Mesenchymal stem cell (in vitro differentiated cells and primary cell): ENCODE data around the gene YIF1B.

Source experiments
- DNase-seq: peaks from one replicate; pipeline ENCODE4 v3.0.0-alpha.2; 2013
- H2AFZ ChIP-seq: one replicate; pipeline ENCODE4 v1.6.1; 2013; ENCODE audit warnings: low read depth, mild to moderate bottlenecking, control low read depth, inconsistent platforms, low read length, moderate library complexity
- H2AK5ac ChIP-seq: 2 replicates; pipeline ENCODE4 v1.6.1; 2013; ENCODE audit warnings: low read length, moderate library complexity, mild to moderate bottlenecking, inconsistent platforms; ENCODE audit not compliant: severe bottlenecking
- H2BK120ac ChIP-seq: one replicate; pipeline ENCODE4 v1.6.1; 2013; ENCODE audit warnings: low read depth, mild to moderate bottlenecking, inconsistent platforms, low read length, moderate library complexity
- H2BK12ac ChIP-seq, 2 experiments: one replicate each; pipeline ENCODE4 v1.6.1; 2013; ENCODE audit warnings: inconsistent platforms in 2 of 2, low read length in 2 of 2, mild to moderate bottlenecking in 2 of 2, moderate library complexity in 2 of 2, control low read depth in 1 of 2
- H2BK15ac ChIP-seq: one replicate; pipeline ENCODE4 v1.6.1; 2013; ENCODE audit warnings: mild to moderate bottlenecking, low read depth, inconsistent platforms; ENCODE audit not compliant: poor library complexity, severe bottlenecking
- H2BK5ac ChIP-seq: 2 replicates; pipeline ENCODE4 v1.6.1; 2013; ENCODE audit warnings: low read depth, mild to moderate bottlenecking, low read length, control low read depth, inconsistent platforms; ENCODE audit not compliant: poor library complexity, severe bottlenecking
- H3K14ac ChIP-seq, 2 experiments: one replicate each; pipeline ENCODE4 v1.6.1; 2013; ENCODE audit warnings: inconsistent platforms in 2 of 2, low read length in 2 of 2, control low read depth in 1 of 2, mild to moderate bottlenecking in 1 of 2, moderate library complexity in 1 of 2
- H3K18ac ChIP-seq, 2 experiments: one replicate each; pipeline ENCODE4 v1.6.1; 2013; ENCODE audit warnings: inconsistent platforms in 2 of 2, low read length in 2 of 2, control low read depth in 1 of 2, low read depth in 1 of 2, mild to moderate bottlenecking in 1 of 2
- H3K23ac ChIP-seq, 2 experiments: one replicate each; pipeline ENCODE4 v1.6.1; 2013; ENCODE audit warnings: inconsistent platforms in 2 of 2, low read length in 2 of 2, mild to moderate bottlenecking in 2 of 2, moderate library complexity in 2 of 2, control low read depth in 1 of 2
- H3K27ac ChIP-seq: 2 replicates; pipeline ENCODE4 v1.5.1; 2013; ENCODE audit warnings: mild to moderate bottlenecking, moderate library complexity, low read length, control low read depth, inconsistent platforms; ENCODE audit not compliant: poor library complexity, severe bottlenecking
- H3K27me3 ChIP-seq, 2 experiments: 2 replicates each; pipeline versions ENCODE4 v1.6.1 to v1.7.0; 2013; ENCODE audit warnings: low read length in 2 of 2, mild to moderate bottlenecking in 2 of 2, moderate library complexity in 2 of 2, control low read depth in 1 of 2, inconsistent platforms in 1 of 2; ENCODE audit not compliant: control insufficient read depth in 1 of 2, insufficient read depth in 1 of 2
- H3K36me3 ChIP-seq, 2 experiments: 2 replicates each; pipeline versions ENCODE4 v1.6.1 to v1.7.0; 2013; ENCODE audit warnings: low read length in 2 of 2, control low read depth in 1 of 2, inconsistent platforms in 1 of 2, low read depth in 1 of 2, mild to moderate bottlenecking in 1 of 2; ENCODE audit not compliant: insufficient read depth in 2 of 2, control insufficient read depth in 1 of 2
- H3K4ac ChIP-seq, 2 experiments: one replicate each; pipeline ENCODE4 v1.6.1; 2013; ENCODE audit warnings: inconsistent platforms in 2 of 2, low read length in 2 of 2, mild to moderate bottlenecking in 2 of 2, moderate library complexity in 2 of 2, control low read depth in 1 of 2, low read depth in 1 of 2
- H3K4me1 ChIP-seq: 2 replicates; pipeline ENCODE4 v1.6.1; 2013; ENCODE audit warnings: low read depth, low read length, control low read depth; ENCODE audit not compliant: control insufficient read depth, insufficient read depth
- H3K4me2 ChIP-seq: 2 replicates; pipeline ENCODE4 v1.6.1; 2013; ENCODE audit warnings: low read length, mild to moderate bottlenecking, inconsistent platforms; ENCODE audit not compliant: poor library complexity, severe bottlenecking
- H3K4me3 ChIP-seq, 2 experiments: 2 replicates each; pipeline versions ENCODE4 v1.5.1 to v1.7.0; 2013; ENCODE audit warnings: low read length in 2 of 2, mild to moderate bottlenecking in 2 of 2, control low read depth in 1 of 2, low read depth in 1 of 2; ENCODE audit not compliant: insufficient read depth in 1 of 2
- H3K79me1 ChIP-seq: replicated peaks from 2 replicates; pipeline ENCODE4 v1.6.1; 2013; ENCODE audit warnings: mild to moderate bottlenecking, control low read depth, low read length, inconsistent platforms; ENCODE audit not compliant: poor library complexity, severe bottlenecking
- H3K9ac ChIP-seq: 2 replicates; pipeline ENCODE4 v1.7.0; 2013; ENCODE audit warnings: mild to moderate bottlenecking, low read length, moderate library complexity
- H3K9me3 ChIP-seq: 2 replicates; pipeline ENCODE4 v1.7.0; 2013; ENCODE audit warnings: mild to moderate bottlenecking, low read length; ENCODE audit not compliant: control insufficient read depth
- H4K8ac ChIP-seq: one replicate; pipeline ENCODE4 v1.6.1; 2013; ENCODE audit warnings: inconsistent platforms, mild to moderate bottlenecking, low read length, moderate library complexity
- H4K91ac ChIP-seq: one replicate; pipeline ENCODE4 v1.6.1; 2013; ENCODE audit warnings: mild to moderate bottlenecking, low read length, inconsistent platforms
- WGBS: methylation state at CpG from one replicate; pipeline ENCODE4 v1.1.7; 2013; ENCODE audit warnings: mixed read lengths; 5-methylcytosine and 5-hydroxymethylcytosine counted together

The YIF1B gene

DNA sequence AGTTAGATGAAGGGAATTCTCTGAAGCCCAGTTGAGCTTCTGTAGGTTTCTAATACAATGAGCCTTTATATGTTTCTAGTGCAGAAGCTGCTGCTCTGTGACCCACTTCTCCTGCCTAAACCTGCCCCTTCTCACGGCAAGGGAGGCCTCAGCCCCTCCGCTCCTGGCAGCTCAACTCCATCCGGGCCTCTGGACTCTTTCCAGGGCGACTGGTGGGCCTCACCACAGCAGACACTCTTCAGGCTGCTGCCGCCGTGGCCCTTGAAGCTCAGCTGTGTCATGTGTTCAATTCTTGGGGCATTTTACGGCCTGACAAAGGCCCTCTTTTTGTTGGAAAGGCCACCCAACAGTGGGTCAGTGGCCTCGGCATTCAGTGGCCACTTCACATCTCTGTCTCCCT lies 21.7 kb downstream of the YIF1B start:
- no peak overlapping the region for H2BK120ac ChIP-seq
- no peak overlapping the region for H3K4me2 ChIP-seq
- H3K4ac ChIP-seq: no peak overlapping the region
- H3K9me3 ChIP-seq: no peaks in the 10 kb centered on the region
- H3K18ac ChIP-seq: no peak overlapping the region
- no peak overlapping the region for H4K91ac ChIP-seq
- H2BK5ac ChIP-seq: no peak overlapping the region
- H2BK15ac ChIP-seq: no peak overlapping the region
- no peak overlapping the region for H2AK5ac ChIP-seq
- no peak overlapping the region for H3K27ac ChIP-seq
- peaks cover 0 to 40% of the 10 kb centered on the region in 2 experiments for H3K36me3 ChIP-seq
- no peak for DNase-seq
- no peaks in the 10 kb centered on the region for H3K27me3 ChIP-seq
- H3K9ac ChIP-seq: no peak overlapping the region
- H3K4me1 ChIP-seq: peaks cover 28% of the 10 kb centered on the region
- H2BK12ac ChIP-seq: no peak overlapping the region
- peaks cover 5% of the 10 kb centered on the region for H3K79me1 ChIP-seq
- no peak overlapping the region for H3K14ac ChIP-seq
- H3K23ac ChIP-seq: no peak overlapping the region
- H3K4me3 ChIP-seq: no peak overlapping the region
- H2AFZ ChIP-seq: no peak overlapping the region
- H4K8ac ChIP-seq: no peak overlapping the region
- 87% methylated on average over 8 of the region's 8 CpGs for WGBS

DNA sequence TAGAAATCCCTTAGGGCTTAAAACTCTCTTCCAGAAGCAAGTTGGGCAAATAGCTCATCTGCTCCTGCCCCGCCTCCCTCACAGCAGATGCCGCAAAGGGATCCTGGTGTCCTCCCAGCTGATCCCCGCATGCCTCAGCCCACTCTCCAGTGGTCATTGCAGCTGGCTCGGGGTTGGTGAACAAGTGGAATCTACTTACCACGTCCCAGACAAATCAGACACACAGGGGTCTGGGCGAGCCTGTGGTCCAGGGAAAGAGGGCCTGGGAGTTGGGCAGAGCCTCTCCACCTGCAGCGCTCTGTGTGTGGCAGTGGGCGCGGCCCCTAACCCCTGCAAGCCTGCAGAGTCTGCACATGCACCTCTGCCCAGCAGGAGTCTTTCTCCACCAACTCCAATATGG lies 22.5 kb downstream of the YIF1B start:
- Histone ChIP-seq H2BK5ac (no peak overlapping the region), H4K91ac (peak overlapping the region; percentile 47), H3K9me3 (no peaks in the 10 kb centered on the region), H3K23ac (no peak overlapping the region), H2BK12ac (peak overlapping the region in 1 of 2 experiments; percentile 31), H3K27me3 (no peaks in the 10 kb centered on the region), H3K4me1 (peaks cover 21% of the 10 kb centered on the region), H3K4me3 (no peak overlapping the region), H2BK120ac (no peak overlapping the region), H3K9ac (no peak overlapping the region), H3K4me2 (no peak overlapping the region), H4K8ac (peak overlapping the region; percentile 55), H3K14ac (no peak overlapping the region), H3K4ac (no peak overlapping the region), H2BK15ac (peak overlapping the region; percentile 34), H3K36me3 (peaks cover 0 to 48% of the 10 kb centered on the region in 2 experiments), H3K18ac (no peak overlapping the region), H2AK5ac (no peak overlapping the region), H2AFZ (no peak overlapping the region), H3K79me1 (peaks cover 5% of the 10 kb centered on the region), H3K27ac (no peak overlapping the region)
- DNase-seq: no peak
- 94% methylated on average over 6 of the region's 9 CpGs for WGBS

DNA sequence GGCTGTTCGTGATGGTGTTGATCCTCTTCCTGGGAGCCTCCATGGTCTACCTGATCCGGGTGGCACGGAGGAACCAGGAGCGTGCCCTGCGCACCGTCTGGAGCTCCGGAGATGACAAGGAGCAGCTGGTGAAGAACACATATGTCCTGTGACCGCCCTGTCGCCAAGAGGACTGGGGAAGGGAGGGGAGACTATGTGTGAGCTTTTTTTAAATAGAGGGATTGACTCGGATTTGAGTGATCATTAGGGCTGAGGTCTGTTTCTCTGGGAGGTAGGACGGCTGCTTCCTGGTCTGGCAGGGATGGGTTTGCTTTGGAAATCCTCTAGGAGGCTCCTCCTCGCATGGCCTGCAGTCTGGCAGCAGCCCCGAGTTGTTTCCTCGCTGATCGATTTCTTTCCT lies 23.9 kb downstream of the YIF1B start:
- Histone ChIP-seq H2AK5ac (no peak overlapping the region), H4K91ac (peak overlapping the region; percentile 80), H2BK5ac (no peak overlapping the region), H3K23ac (no peak overlapping the region), H4K8ac (no peak overlapping the region), H3K79me1 (peaks cover 5% of the 10 kb centered on the region), H3K4me3 (no peak overlapping the region), H2BK120ac (no peak overlapping the region), H3K4me1 (peaks cover 21% of the 10 kb centered on the region), H2AFZ (no peak overlapping the region), H3K14ac (peak overlapping the region in 1 of 2 experiments; percentile 19), H3K36me3 (peaks cover 0 to 57% of the 10 kb centered on the region in 2 experiments), H3K27me3 (no peaks in the 10 kb centered on the region), H3K27ac (no peak overlapping the region), H2BK12ac (peak overlapping the region in 1 of 2 experiments; percentile 77), H3K9me3 (no peaks in the 10 kb centered on the region), H2BK15ac (peak overlapping the region; percentile 55), H3K4me2 (no peak overlapping the region), H3K4ac (peak overlapping the region; percentile 26 to 71), H3K18ac (peak overlapping the region; percentile 61 to 71), H3K9ac (peak overlapping the region; percentile 48)
- DNase-seq: no peak
- 86% methylated on average over 15 of the region's 15 CpGs for WGBS

DNA sequence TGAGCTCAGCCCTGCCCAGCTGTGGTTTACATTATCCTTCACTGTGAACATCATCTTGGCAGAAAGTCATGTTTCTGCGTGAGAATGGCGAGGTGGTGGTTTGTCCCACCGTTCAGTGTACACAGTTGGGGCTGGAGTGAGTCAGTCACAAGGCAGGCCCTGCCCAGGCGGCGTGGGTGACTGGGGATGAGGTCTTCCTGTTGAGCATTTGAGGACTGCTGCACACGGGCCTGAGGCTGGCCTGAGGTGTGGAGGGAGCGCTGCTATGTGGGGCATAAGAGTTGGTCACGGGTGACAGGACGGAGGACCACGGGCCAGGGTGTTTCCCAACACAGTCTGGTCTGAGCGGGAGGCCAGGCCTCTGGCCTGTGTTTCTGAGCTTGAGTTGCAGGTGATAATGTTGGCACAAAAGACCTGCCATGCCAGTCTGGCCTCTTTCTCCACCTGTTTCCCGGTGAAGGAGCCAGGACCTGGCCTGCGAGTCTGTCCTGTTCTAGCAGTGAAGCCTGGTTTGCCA lies 25.1 kb downstream of the YIF1B start:
- H3K14ac ChIP-seq: peak overlapping the region in 1 of 2 experiments; percentile 46
- 52% methylated on average over 13 of the region's 13 CpGs for WGBS
- H3K9me3 ChIP-seq: no peaks in the 10 kb centered on the region
- no peaks in the 10 kb centered on the region for H3K27me3 ChIP-seq
- H3K4me3 ChIP-seq: no peak overlapping the region
- no peak overlapping the region for H2BK5ac ChIP-seq
- H2BK15ac ChIP-seq: peak overlapping the region; percentile 66
- H3K4me1 ChIP-seq: peaks cover 25% of the 10 kb centered on the region
- H3K36me3 ChIP-seq: peaks cover 0 to 62% of the 10 kb centered on the region in 2 experiments
- no peak overlapping the region for H3K23ac ChIP-seq
- peak overlapping the region; percentile 71 to 82 for H3K18ac ChIP-seq
- no peak overlapping the region for H2AFZ ChIP-seq
- H3K9ac ChIP-seq: no peak overlapping the region
- H2BK12ac ChIP-seq: peak overlapping the region; percentile 38 to 77
- H4K91ac ChIP-seq: peak overlapping the region; percentile 76
- peak overlapping the region; percentile 38 for H3K27ac ChIP-seq
- H3K4me2 ChIP-seq: no peak overlapping the region
- H3K4ac ChIP-seq: peak overlapping the region; percentile 49 to 52
- DNase-seq: peak; percentile 95
- peaks cover 5% of the 10 kb centered on the region for H3K79me1 ChIP-seq
- H4K8ac ChIP-seq: peak overlapping the region; percentile 67
- peak overlapping the region; percentile 75 for H2BK120ac ChIP-seq
- no peak overlapping the region for H2AK5ac ChIP-seq
